GM19467 (cell line): Measurements from ENCODE around the gene ANKRD27.
"Not testable (repeated sequence)": the region's sequence is repeated elsewhere in the genome, so short reads cannot be mapped to it uniquely, and the experiment has no call there.

Source experiments
- ATAC-seq: cut with Tn5 transposase; IDR thresholded peaks from one replicate; pipeline ENCODE4 v1.9.1; 2021; ENCODE audit warnings: mild to moderate bottlenecking, moderate library complexity; ENCODE audit not compliant: unreplicated experiment

ANKRD27 gene

DNA sequence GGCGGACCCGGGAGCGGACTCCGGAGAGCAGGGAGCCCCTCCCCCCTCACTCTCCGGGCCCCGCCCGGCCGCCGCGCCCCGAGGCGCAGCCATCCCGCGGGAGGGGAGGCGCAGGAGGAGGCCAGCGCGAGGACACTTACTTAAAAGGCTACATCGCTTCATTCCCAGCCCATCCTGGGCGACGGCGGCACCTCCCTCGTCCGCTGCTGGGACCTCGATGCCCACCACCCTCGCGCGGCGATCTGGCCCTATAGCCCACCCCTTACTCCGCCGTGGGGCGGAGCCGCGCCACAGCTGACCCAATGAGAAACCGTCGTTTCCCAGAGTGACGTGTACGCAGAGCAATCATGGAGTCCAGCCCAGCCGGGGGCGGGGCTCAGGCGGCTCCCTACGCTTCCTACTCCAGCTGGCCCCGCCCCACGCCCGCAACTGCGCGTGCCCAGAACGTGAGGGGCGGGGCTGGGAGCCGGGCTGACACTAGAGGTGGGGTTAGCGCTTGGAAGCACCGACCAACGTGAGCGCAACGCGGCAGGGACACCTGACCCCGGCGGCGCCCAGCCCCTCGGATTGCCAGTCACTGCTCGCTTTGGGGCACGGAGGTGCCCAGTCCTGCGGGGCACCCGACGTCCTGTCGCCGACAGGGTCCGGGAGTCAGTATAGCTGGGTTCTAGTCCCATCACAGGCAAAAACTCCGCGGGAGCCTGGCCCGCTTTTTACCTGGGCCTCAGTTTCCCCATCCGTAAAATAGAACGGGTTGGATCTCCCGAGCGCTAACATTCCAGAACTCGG lies at the start of gene ANKRD27:
ANKRD27 (minus strand) TSS at position 250 of the 789 bp plus-strand sequence. CDS start 16,165 bp downstream, outside the sequence.
- peak; percentile 97 for ATAC-seq

- no peak for ATAC-seq
Measured at GRCh38 chr19:32720936-32721250, 45.9 kb upstream of the ANKRD27 start.

GRCh38 chr19:32720216-32720935 lies 45.4 kb upstream of the ANKRD27 start:
- no peak for ATAC-seq

GRCh38 chr19:32719611-32720059 lies 44.7 kb upstream of the ANKRD27 start, which contains the start of gene TDRD12:
TDRD12 (plus strand) TSS chr19:32719767; CDS start chr19:32720073, 306 bp downstream.
- ATAC-seq = no peak

DNA sequence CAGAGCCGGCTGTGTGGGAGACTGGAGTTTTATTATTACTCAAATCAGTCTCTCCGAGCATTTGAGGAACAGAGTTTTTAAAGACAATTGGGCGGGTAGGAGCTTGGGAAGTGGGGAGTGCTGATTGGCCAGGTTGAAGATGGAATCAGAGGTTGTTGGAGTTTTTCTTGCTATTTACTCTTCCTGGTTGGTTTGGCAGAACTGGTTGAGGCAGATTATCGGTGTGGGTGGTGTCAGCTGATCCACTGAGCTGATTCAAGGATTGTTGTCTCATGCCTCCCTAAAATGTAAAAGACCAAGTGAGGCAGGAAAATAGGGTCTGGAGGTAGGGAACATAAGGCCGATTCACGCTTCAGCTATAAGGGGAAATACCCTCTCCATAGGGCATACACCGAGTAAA lies 43.3 kb upstream of the ANKRD27 start:
- ATAC-seq = no peak

GRCh38 chr19:32717496-32717895 lies 42.5 kb upstream of the ANKRD27 start:
- no peak for ATAC-seq

GRCh38 chr19:32716203-32716602 lies 41.2 kb upstream of the ANKRD27 start:
- not testable (repeated sequence) for ATAC-seq

- ATAC-seq = no peak
Measured at GRCh38 chr19:32711747-32712146, 36.8 kb upstream of the ANKRD27 start.

GRCh38 chr19:32709032-32709431 lies 34.1 kb upstream of the ANKRD27 start:
- ATAC-seq = no peak

- no peak for ATAC-seq
Measured at GRCh38 chr19:32708457-32708856, 33.5 kb upstream of the ANKRD27 start.

DNA sequence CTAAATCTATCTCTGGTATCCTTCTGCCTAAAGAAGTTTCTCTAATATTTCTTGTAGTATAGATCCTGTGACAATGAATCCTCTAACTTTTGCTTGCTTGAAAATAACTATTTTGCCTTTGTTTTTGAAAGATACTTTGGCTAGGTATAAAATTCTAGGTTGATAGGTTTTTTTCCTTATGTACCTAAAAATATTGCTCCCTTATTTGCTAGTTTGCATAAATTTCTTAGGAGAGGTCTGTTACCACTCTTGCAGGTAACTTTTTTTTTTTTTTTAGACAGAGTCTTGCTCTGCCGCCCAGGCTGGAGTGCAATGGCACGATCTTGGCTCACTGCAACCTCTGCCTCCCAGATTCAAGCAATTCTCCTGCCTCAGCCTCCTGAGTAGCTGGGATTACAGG lies 29.0 kb upstream of the ANKRD27 start:
- ATAC-seq = not testable (repeated sequence)

GRCh38 chr19:32702010-32702409 lies 27.0 kb upstream of the ANKRD27 start:
- ATAC-seq = no peak

DNA sequence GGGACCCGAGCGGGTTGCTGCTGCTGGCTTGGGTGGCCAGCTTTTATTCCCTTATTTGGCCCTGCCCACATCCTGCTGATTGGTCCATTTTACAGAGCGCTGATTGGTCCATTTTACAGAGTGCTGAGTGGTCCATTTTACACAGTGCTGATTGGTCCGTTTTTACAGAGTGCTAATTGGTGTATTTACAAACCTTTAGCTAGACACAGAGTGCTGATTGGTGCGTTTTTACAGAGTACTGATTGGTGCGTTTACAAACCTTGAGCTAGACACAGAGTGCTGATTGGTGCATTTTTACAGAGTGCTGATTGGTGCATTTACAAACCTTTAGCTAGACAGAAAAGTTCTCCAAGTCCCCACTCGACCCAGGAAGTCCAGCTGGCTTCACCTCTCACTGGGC lies 25.1 kb upstream of the ANKRD27 start:
- ATAC-seq = not testable (repeated sequence)

GRCh38 chr19:32696771-32697170 lies 21.8 kb upstream of the ANKRD27 start:
- not testable (repeated sequence) for ATAC-seq

GRCh38 chr19:32695506-32695905 lies 20.5 kb upstream of the ANKRD27 start:
- ATAC-seq = not testable (repeated sequence)

GRCh38 chr19:32694851-32695250 lies 19.9 kb upstream of the ANKRD27 start:
- not testable (repeated sequence) for ATAC-seq

- ATAC-seq = not testable (repeated sequence)
Measured at GRCh38 chr19:32694316-32694715, 19.3 kb upstream of the ANKRD27 start.

DNA sequence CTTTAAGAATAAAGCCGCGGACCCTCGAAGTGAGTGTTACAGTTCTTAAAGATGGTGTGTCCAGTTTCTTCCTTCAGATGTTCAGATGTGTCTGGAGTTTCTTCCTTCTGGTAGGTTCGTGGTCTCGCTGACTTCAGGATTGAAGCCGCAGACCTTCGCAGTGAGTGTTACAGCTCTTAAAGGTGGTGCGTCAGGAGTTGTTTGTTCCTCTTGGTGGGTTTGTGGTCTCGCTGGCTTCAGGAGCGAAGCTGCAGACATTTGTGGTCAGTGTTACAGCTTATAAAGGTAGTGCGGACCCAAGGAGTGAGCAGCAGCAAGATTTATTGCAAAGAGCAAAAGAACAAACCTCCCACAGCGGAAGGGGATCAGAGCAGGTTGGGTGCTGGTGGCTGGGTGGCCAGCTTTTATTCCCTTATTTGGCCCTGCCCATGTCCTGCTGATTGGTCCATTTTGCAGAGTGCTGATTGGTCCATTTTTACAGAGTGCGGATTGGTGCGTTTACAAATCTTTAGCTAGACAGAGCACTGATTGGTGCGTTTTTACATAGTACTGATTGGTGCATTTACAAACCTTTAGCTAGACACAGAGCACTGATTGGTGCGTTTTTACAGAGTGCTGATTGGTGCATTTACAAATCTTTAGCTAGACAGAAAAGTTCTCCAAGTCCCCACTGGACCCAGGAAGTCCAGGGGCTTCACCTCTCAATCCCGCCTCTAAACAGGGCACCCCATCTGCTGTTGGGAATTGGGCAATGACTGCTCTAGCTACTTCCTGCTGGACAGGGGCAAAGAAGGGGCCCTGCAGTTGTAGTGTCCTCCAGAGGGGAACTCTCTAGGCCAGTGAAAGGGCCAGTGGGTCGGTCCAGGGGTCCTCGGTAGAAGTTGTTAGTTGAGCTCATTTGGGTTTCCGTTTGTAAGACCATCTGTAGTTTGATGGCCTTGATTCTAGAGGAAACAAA lies 18.4 kb upstream of the ANKRD27 start:
- ATAC-seq = not testable (repeated sequence)

GRCh38 chr19:32692727-32693061 lies 17.7 kb upstream of the ANKRD27 start:
- no peak for ATAC-seq

GRCh38 chr19:32691952-32692726 lies 17.2 kb upstream of the ANKRD27 start:
- peak; percentile 63 for ATAC-seq
